ENCODE data around the gene SCIN. TPM values are rescaled to one million over a fixed set of nuclear protein-coding genes. Genes with fewer than 3 reads are reported as not detected.

The SCIN gene
- total and polyA plus RNA-seq, 7 donors = 0.28 to 59.4 (median 1.8) TPM

DNA sequence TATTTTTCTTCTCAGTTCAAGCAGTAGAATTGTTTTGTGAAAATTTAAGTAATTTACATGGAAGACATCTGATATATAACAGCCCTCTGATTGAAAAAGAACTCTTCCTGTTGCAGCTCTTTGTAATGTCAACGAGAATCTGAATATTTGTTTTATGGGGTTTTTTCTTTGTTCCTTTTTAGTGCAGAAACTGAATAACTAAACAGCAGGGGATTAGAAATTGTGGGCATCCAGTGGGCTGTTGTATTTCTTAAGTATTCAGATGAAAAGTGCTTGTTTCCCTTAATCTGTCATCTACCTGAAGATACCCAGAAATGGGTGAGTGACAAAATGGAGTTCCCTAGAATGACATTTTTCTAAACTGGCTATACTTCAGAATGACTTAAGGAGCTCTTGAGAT lies 124.3 kb downstream of the SCIN start:
- 37 to 70% methylated on average over 1 of the region's 1 CpG for WGBS, 2 donors
- Histone ChIP-seq H3K36me3 (no peaks in the 10 kb centered on the region), H3K27me3 (no peaks in the 10 kb centered on the region), H3K9me3 (no peaks in the 10 kb centered on the region), H3K27ac (no peak overlapping the region), H3K4me1 (peaks cover 0 to 33% (median under 1%) of the 10 kb centered on the region in 4 donors), H3K4me3 (no peak overlapping the region)
- no peak for DNase-seq
- TF ChIP-seq, protein P1, sequence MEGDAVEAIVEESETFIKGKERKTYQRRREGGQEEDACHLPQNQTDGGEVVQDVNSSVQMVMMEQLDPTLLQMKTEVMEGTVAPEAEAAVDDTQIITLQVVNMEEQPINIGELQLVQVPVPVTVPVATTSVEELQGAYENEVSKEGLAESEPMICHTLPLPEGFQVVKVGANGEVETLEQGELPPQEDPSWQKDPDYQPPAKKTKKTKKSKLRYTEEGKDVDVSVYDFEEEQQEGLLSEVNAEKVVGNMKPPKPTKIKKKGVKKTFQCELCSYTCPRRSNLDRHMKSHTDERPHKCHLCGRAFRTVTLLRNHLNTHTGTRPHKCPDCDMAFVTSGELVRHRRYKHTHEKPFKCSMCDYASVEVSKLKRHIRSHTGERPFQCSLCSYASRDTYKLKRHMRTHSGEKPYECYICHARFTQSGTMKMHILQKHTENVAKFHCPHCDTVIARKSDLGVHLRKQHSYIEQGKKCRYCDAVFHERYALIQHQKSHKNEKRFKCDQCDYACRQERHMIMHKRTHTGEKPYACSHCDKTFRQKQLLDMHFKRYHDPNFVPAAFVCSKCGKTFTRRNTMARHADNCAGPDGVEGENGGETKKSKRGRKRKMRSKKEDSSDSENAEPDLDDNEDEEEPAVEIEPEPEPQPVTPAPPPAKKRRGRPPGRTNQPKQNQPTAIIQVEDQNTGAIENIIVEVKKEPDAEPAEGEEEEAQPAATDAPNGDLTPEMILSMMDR (IDR thresholded peaks at IDR 0.05) = no peak
- no peak for TF ChIP-seq POLR2AphosphoS5 (IDR thresholded peaks at IDR 0.05)
- TF ChIP-seq EP300 (IDR thresholded peaks at IDR 0.05) = no peak
- intact Hi-C loops (cut with DNase I) = no loop called here

DNA sequence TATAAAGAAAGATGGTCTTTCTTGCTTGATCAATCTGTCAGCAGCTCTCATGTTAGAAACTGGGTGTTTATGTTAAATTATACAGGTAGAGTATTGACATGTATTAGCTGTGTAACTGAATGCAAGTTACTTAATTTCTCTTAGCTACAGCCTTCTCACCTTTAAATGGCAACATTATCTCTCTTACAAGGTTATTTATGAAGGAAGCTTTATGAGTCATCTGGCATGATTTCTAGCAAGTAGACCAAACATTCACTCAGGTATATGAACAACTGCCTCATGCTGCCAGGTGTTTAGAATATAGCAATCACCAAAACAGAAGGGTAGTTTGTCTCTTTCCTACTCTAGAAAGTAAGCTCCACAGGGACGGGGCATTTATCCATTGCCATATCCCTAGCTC lies 125.4 kb downstream of the SCIN start:
- Histone ChIP-seq H3K27ac (no peak overlapping the region), H3K27me3 (no peaks in the 10 kb centered on the region), H3K4me3 (no peak overlapping the region), H3K36me3 (no peaks in the 10 kb centered on the region), H3K4me1 (peaks cover 0 to 24% (median 0%) of the 10 kb centered on the region in 4 donors), H3K9me3 (no peaks in the 10 kb centered on the region)
- intact Hi-C loops (cut with DNase I) = no loop called here
- no peak for DNase-seq
- TF ChIP-seq, protein P1 (IDR thresholded peaks at IDR 0.05) = no peak
- TF ChIP-seq POLR2AphosphoS5 (IDR thresholded peaks at IDR 0.05) (no peak), EP300 (IDR thresholded peaks at IDR 0.05) (no peak), POLR2A (IDR thresholded peaks at IDR 0.05) (no peak)
- 24 to 70% methylated on average over 1 of the region's 1 CpG for WGBS, 2 donors

DNA sequence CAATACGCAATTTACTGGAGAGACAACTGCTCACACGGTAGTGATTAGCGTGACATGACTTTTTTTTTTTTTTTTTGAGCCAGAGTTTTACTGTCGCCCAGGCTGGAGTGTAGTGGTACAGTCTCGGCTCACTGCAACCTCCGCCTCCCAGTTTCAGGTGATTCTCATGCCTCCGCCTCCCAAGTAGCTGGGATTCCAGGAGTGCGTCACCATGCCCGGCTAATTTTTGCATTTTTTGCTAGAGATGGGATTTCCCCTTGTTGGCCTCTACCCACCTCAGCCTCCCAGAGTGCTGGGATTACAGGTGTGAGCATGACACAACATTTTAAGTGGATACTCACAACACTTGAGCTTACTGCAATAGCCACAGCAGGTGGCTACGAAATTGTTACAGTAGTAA lies 128.8 kb downstream of the SCIN start:
- Histone ChIP-seq H3K27ac (no peak overlapping the region), H3K4me1 (peaks cover 0 to 16% (median 0%) of the 10 kb centered on the region in 4 donors), H3K36me3 (no peaks in the 10 kb centered on the region), H3K27me3 (no peaks in the 10 kb centered on the region), H3K4me3 (no peak overlapping the region), H3K9me3 (peaks cover 0 to 4% (median 0%) of the 10 kb centered on the region in 4 donors)
- TF ChIP-seq, protein P1 (IDR thresholded peaks at IDR 0.05) = no peak
- no peak for TF ChIP-seq POLR2AphosphoS5 (IDR thresholded peaks at IDR 0.05)
- no peak for TF ChIP-seq EP300 (IDR thresholded peaks at IDR 0.05)
- no peak for TF ChIP-seq POLR2A (IDR thresholded peaks at IDR 0.05)
- intact Hi-C loops (cut with DNase I) = no loop called here
- no peak for DNase-seq
- WGBS, 2 donors = 96% methylated on average over 10 of the region's 10 CpGs

DNA sequence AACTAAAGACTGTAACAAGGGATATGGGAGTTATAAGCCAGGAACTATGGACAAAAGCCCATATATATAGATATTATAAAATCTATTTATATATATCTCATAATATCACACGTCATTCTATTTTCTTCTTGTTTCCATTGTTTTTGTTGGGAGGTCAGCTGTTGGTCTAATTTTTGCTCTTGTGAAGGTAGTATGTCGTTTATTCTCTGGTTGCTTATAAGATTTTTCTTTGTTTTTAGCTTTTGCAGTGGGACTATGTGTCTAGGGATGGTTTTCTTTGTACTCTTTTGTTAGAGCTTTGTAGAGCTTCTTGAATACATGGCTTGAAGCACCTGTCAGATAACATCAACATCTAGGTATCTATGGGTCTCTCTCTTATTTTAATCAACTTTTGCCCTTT lies 130.9 kb downstream of the SCIN start:
- TF ChIP-seq POLR2A (IDR thresholded peaks at IDR 0.05) = no peak
- peaks cover 0 to 4% (median 0%) of the 10 kb centered on the region in 4 donors for H3K9me3 ChIP-seq
- no peak for DNase-seq
- 79 to 88% methylated on average over 2 of the region's 2 CpGs for WGBS, 2 donors
- H3K27me3 ChIP-seq = no peaks in the 10 kb centered on the region
- H3K36me3 ChIP-seq = no peaks in the 10 kb centered on the region
- H3K4me1 ChIP-seq = no peaks in the 10 kb centered on the region
- H3K4me3 ChIP-seq = no peak overlapping the region
- H3K27ac ChIP-seq = no peak overlapping the region
- intact Hi-C loops (cut with DNase I) = no loop called here

DNA sequence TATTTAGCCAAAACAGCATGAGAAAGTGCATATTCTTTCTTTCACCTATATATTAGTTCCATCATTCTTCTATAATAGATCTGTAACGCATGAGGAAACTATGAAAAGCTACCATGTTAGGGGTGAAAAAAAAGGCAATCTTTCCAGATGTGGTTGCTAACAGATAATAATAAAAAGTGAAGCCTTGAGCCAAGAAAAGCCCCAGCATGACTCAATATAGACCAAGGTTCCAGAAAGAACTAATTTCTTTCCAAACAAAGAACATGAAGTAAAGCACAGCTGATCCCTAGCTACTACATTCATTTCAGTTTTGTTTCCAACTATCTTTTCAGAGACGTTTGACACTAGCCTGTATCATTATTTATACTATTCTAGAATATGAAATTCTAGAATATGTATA lies 133.4 kb downstream of the SCIN start:
- Histone ChIP-seq H3K27me3 (no peaks in the 10 kb centered on the region), H3K4me1 (peaks cover 0 to 5% (median 0%) of the 10 kb centered on the region in 4 donors), H3K36me3 (no peaks in the 10 kb centered on the region), H3K27ac (no peak overlapping the region), H3K4me3 (no peak overlapping the region), H3K9me3 (peaks cover 0 to 4% (median 0%) of the 10 kb centered on the region in 4 donors)
- WGBS, 2 donors = 82 to 86% methylated on average over 2 of the region's 2 CpGs
- intact Hi-C loops (cut with DNase I) = no loop called here
- no peak for TF ChIP-seq POLR2AphosphoS5 (IDR thresholded peaks at IDR 0.05)
- TF ChIP-seq, protein P1 (IDR thresholded peaks at IDR 0.05) = no peak
- TF ChIP-seq EP300 (IDR thresholded peaks at IDR 0.05) = no peak
- no peak for TF ChIP-seq POLR2A (IDR thresholded peaks at IDR 0.05)
- DNase-seq = no peak

All from sigmoid colon (tissue), 7 donors.